HCT116 (cell line): Measurements from ENCODE around the gene GSG1L. TPM values are rescaled to one million over a fixed set of nuclear protein-coding genes. Genes with fewer than 3 reads are reported as not detected.
"Not testable (repeated sequence)": the region's sequence is repeated elsewhere in the genome, so short reads cannot be mapped to it uniquely, and the experiment has no call there.

Source experiments
- ATAC-seq: fragments of 200-7000 bp; cut with Tn5 transposase; 2 replicates; pipeline ENCODE4 v1.9.1; 2020; ENCODE audit warnings: mild to moderate bottlenecking, moderate library complexity
- BruUV-seq: library from RNA; stranded (reverse); fragments of 400-500 nt; replicated peaks from 2 replicates; lab custom pipeline; 2021; lab: Mats Ljungman, UMichigan
- CTCF ChIA-PET: fragments of 300-600 bp; sonication (Branson Sonifier 250); formaldehyde crosslinking; loops from one replicate; lab custom pipeline; 2021; ENCODE audit warnings: antibody characterized with exemption; lab: Charles Lee
- POLR2A ChIA-PET: fragments of 300-600, 350-600 bp; sonication (Branson Sonifier 250); formaldehyde crosslinking; loops from one replicate; lab custom pipeline; 2021; ENCODE audit warnings: antibody characterized with exemption; lab: Charles Lee
- RAD21 ChIA-PET, 2 experiments: fragments of 300-600 bp; sonication (Branson Sonifier 250); formaldehyde crosslinking; loops; one replicate each; lab custom pipeline; 2023; ENCODE audit warnings: low total read pairs in 2 of 2; ENCODE audit not compliant: uncharacterized antibody in 2 of 2, unreplicated experiment in 2 of 2, low non-redundant PET in 1 of 2; lab: Charles Lee
- DNase-seq: peaks from one replicate; pipeline ENCODE4 v3.0.0-alpha.2; 2010; ENCODE audit warnings: low read depth, low spot score
- H2AFZ ChIP-seq: fragments of 200-600 bp; shearing (Covaris generic), sonication (generic); 2 replicates; pipeline ENCODE4 v1.6.1; 2017; ENCODE audit warnings: low read depth, mixed run types, mixed read lengths, antibody characterized with exemption, low read length; ENCODE audit not compliant: poor library complexity, severe bottlenecking
- H3K27ac ChIP-seq: 2 replicates; pipeline ENCODE4 v1.5.1; 2012; ENCODE audit warnings: low read depth, low read length
- H3K27me3 ChIP-seq: fragments of 200-600 bp; sonication (generic); 2 replicates; pipeline ENCODE4 v1.6.1; 2016; ENCODE audit warnings: mixed run types, low read length, mixed read lengths; ENCODE audit not compliant: insufficient read depth
- H3K36me3 ChIP-seq, 2 experiments: fragments of 200-500 bp in 1 of 2; fragments of 200-600 bp in 1 of 2; sonication (Bioruptor generic) in 1 of 2; sonication (generic) in 1 of 2; 2 replicates each; pipeline versions ENCODE4 v1.5.1 to v1.6.1; 2014 to 2016; ENCODE audit warnings: low read length in 2 of 2, inconsistent platforms in 1 of 2, mixed read lengths in 1 of 2, mixed run types in 1 of 2; ENCODE audit not compliant: insufficient read depth in 2 of 2, control insufficient read depth in 1 of 2
- H3K4me1 ChIP-seq, 2 experiments: fragments of 200-600 bp in 1 of 2; sonication (generic) in 1 of 2; 2 replicates each; pipeline versions ENCODE4 v1.5.1 to v1.6.1; 2012 to 2017; ENCODE audit warnings: low read length in 2 of 2, inconsistent platforms in 1 of 2, mild to moderate bottlenecking in 1 of 2, mixed read lengths in 1 of 2, mixed run types in 1 of 2, moderate library complexity in 1 of 2; ENCODE audit not compliant: insufficient read depth in 2 of 2, control insufficient read depth in 1 of 2
- H3K4me2 ChIP-seq: fragments of 200-600 bp; sonication (generic); 2 replicates; pipeline ENCODE4 v1.6.1; 2017; ENCODE audit warnings: mixed run types, low read length, mixed read lengths
- H3K4me3 ChIP-seq, 2 experiments: fragments of 200-600 bp in 1 of 2; sonication (generic) in 1 of 2; replicated peaks in 1 of 2; 2 replicates each; pipeline ENCODE4 v1.5.1; 2011 to 2016; ENCODE audit warnings: low read length in 2 of 2, control low read depth in 1 of 2, low read depth in 1 of 2, mild to moderate bottlenecking in 1 of 2, mixed read lengths in 1 of 2, mixed run types in 1 of 2
- H3K79me2 ChIP-seq: fragments of 200-600 bp; sonication (generic); 2 replicates; pipeline ENCODE4 v1.6.1; 2017; ENCODE audit warnings: mild to moderate bottlenecking, mixed run types, low read length, moderate library complexity, mixed read lengths; ENCODE audit not compliant: insufficient read depth
- H3K9ac ChIP-seq: fragments of 200-600 bp; sonication (generic); 2 replicates; pipeline ENCODE4 v1.6.1; 2016; ENCODE audit warnings: low read length, mixed read lengths
- H3K9me2 ChIP-seq: fragments of 200-600 bp; sonication (generic), shearing (Covaris generic); 2 replicates; pipeline ENCODE4 v1.6.1; 2017; ENCODE audit warnings: mixed run types, mild to moderate bottlenecking, moderate library complexity; ENCODE audit not compliant: insufficient read depth
- H3K9me3 ChIP-seq, 2 experiments: fragments of 200-500 bp in 1 of 2; fragments of 200-600 bp in 1 of 2; sonication (Bioruptor generic) in 1 of 2; sonication (generic) in 1 of 2; 2 replicates each; pipeline ENCODE4 v1.6.1; 2014 to 2017; ENCODE audit warnings: low read length in 2 of 2, mixed read lengths in 2 of 2, inconsistent platforms in 1 of 2, low read depth in 1 of 2, mild to moderate bottlenecking in 1 of 2, mixed run types in 1 of 2, moderate library complexity in 1 of 2; ENCODE audit not compliant: control insufficient read depth in 1 of 2, insufficient read depth in 1 of 2
- H4K20me1 ChIP-seq: fragments of 200-600 bp; sonication (generic), shearing (Covaris generic); 2 replicates; pipeline ENCODE4 v1.6.1; 2017; ENCODE audit warnings: mixed run types, mild to moderate bottlenecking, moderate library complexity; ENCODE audit not compliant: insufficient read depth
- CBX3 ChIP-seq: IDR thresholded peaks from 2 replicates; pipeline ENCODE4 v1.6.1; 2012; ENCODE audit warnings: low read depth
- CTCF ChIP-seq, 3 experiments: fragments of 200-600 bp in 1 of 3; sonication (generic) in 1 of 3; IDR thresholded peaks in 2 of 3; conservative IDR thresholded peaks in 1 of 3; 2 replicates each; pipeline ENCODE4 v1.5.1; 2012 to 2017; ENCODE audit warnings: low read depth in 2 of 3, low read length in 2 of 3, antibody characterized with exemption in 1 of 3, borderline replicate concordance in 1 of 3, control low read depth in 1 of 3, mild to moderate bottlenecking in 1 of 3, mixed read lengths in 1 of 3, mixed run types in 1 of 3, moderate library complexity in 1 of 3; ENCODE audit not compliant: insufficient read depth in 1 of 3
- EGR1 ChIP-seq: IDR thresholded peaks from 2 replicates; pipeline ENCODE4 v1.6.1; 2012; ENCODE audit warnings: low read depth
- EZH2phosphoT487 ChIP-seq: fragments of 200-600 bp; IDR thresholded peaks from 2 replicates; pipeline ENCODE4 v1.6.1; 2018; ENCODE audit warnings: antibody characterized with exemption, borderline replicate concordance
- FOSL1 ChIP-seq: IDR thresholded peaks from 2 replicates; pipeline ENCODE4 v1.6.1; 2012; ENCODE audit warnings: low read depth
- JUND ChIP-seq: IDR thresholded peaks from 2 replicates; pipeline ENCODE4 v1.6.1; 2012
- MAX ChIP-seq: IDR thresholded peaks from 2 replicates; pipeline ENCODE4 v1.6.1; 2012
- POLR2A ChIP-seq: IDR thresholded peaks from 2 replicates; pipeline ENCODE4 v1.7.0; 2011; ENCODE audit warnings: borderline replicate concordance; ENCODE audit not compliant: insufficient read depth, insufficient read length; ENCODE audit errors: extremely low read depth
- SIN3A ChIP-seq: IDR thresholded peaks from 2 replicates; pipeline ENCODE4 v1.6.1; 2012; ENCODE audit warnings: low read depth
- SP1 ChIP-seq: IDR thresholded peaks from 2 replicates; pipeline ENCODE4 v1.6.1; 2012; ENCODE audit warnings: low read depth
- TCF7L2 ChIP-seq: IDR thresholded peaks from 2 replicates; pipeline ENCODE4 v1.7.0; 2011; ENCODE audit warnings: borderline replicate concordance, inconsistent platforms; ENCODE audit not compliant: insufficient read depth, insufficient read length; ENCODE audit errors: extremely low read depth
- ZFX ChIP-seq: fragments of 450-650 bp; IDR thresholded peaks from 2 replicates; pipeline ENCODE4 v1.6.1; 2017
- intact Hi-C: fragments of 100-400 bp; cut with micrococcal nuclease; formaldehyde crosslinking; loops from 2 replicates; pipeline ENCODE4 v1.10.0; 2022
- total RNA-seq: library from RNA; stranded (reverse); gene quantifications from one replicate; pipeline ENCODE4 v1.2.1, GENCODE V29; 2021; ENCODE audit not compliant: unreplicated experiment

Gene GSG1L
- total RNA-seq, 1 experiment from 2014 or later = not detected

- TF ChIP-seq TCF7L2 = no peak
- no peak for TF ChIP-seq JUND
- TF ChIP-seq ZFX = no peak
- no peak for TF ChIP-seq EZH2phosphoT487
- TF ChIP-seq EGR1 = no peak
- no peak for TF ChIP-seq SP1
- TF ChIP-seq POLR2A = no peak
- no peak for TF ChIP-seq MAX
Observed at GRCh38 chr16:27980919-27981700, 82.4 kb downstream of the GSG1L start (continued).

- intact Hi-C loops = no loop called here
- Histone ChIP-seq H3K79me2 (no peaks in the 10 kb centered on the region), H3K36me3 (no peaks in the 10 kb centered on the region), H3K9me2 (no peaks in the 10 kb centered on the region), H3K27me3 (no peaks in the 10 kb centered on the region), H3K4me3 (no peak overlapping the region), H3K4me1 (no peaks in the 10 kb centered on the region), H3K9me3 (peaks cover 0 to 3% of the 10 kb centered on the region in 2 experiments; a peak in 1 of 4 replicates), H3K9ac (no peak overlapping the region), H4K20me1 (no peaks in the 10 kb centered on the region), H3K27ac (no peak overlapping the region), H3K4me2 (no peak overlapping the region)
- BruUV-seq = no TSS peak
- no peak for DNase-seq
- no peak for ATAC-seq
- RAD21 ChIA-PET = interaction anchor here in 1 of 2 experiments (0.9 kb wide), 1 partner anchor 8 kb away, joined by 3 read pairs; no protein-coding TSS in a partner anchor
- TF ChIP-seq SIN3A (no peak), CBX3 (no peak), CTCF (IDR thresholded peaks at IDR 0.05 in 2 of 3, conservative IDR thresholded peaks at IDR 0.05 in 1 of 3; ENCODE audit: borderline replicate concordance in 1 of 3, insufficient read depth in 1 of 3, low read depth in 2 of 3, low read length in 2 of 3) (no peak), FOSL1 (no peak)
- TF ChIP-seq, all 23 proteins: peak for 0
- ChIA-PET POLR2A (no interaction called here), CTCF (interaction anchor here (2.0 kb wide), 1 partner anchor 8 kb away, joined by 14 read pairs; no protein-coding TSS in a partner anchor)
- no peak overlapping the region for H2AFZ ChIP-seq
Observed at GRCh38 chr16:27980076-27980775, 83.3 kb downstream of the GSG1L start.

GRCh38 chr16:27979668-27980067, 83.8 kb downstream of the GSG1L start:
- H3K4me3 ChIP-seq, H3K36me3 ChIP-seq, ATAC-seq, H3K4me1 ChIP-seq, RAD21 ChIA-PET, H4K20me1 ChIP-seq, intact Hi-C loops, BruUV-seq, DNase-seq, CTCF ChIA-PET, H3K9me2 ChIP-seq, H3K79me2 ChIP-seq, H3K9me3 ChIP-seq, H2AFZ ChIP-seq, H3K4me2 ChIP-seq, POLR2A ChIA-PET, H3K27me3 ChIP-seq, H3K9ac ChIP-seq, H3K27ac ChIP-seq: not testable (repeated sequence)
